Gastroesophageal sphincter (tissue), 4 donors: ENCODE measurements around the gene KREMEN1. TPM values are rescaled to one million over a fixed set of nuclear protein-coding genes. Genes with fewer than 3 reads are reported as not detected.

Experiments used
- ATAC-seq: fragments of 150-250 bp; one replicate; pipeline ENCODE4 v1.9.1; 2016; ENCODE audit warnings: mild to moderate bottlenecking, moderate library complexity
- H3K27ac ChIP-seq, 4 donors: fragments of 200-600 bp; sonication (generic) in 3 of 4; 1 replicate in 3 of 4; 2 replicates in 1 of 4; pipeline ENCODE4 v1.5.1; 2016 to 2019
- H3K27me3 ChIP-seq: fragments of 200-600 bp; sonication (generic); one replicate; pipeline ENCODE4 v1.5.1; 2019
- H3K36me3 ChIP-seq, 2 donors: fragments of 200-600 bp; sonication (generic); one replicate each; pipeline ENCODE4 v1.5.1; 2019; ENCODE audit warnings: control low read depth in 1 of 2
- H3K4me1 ChIP-seq, 3 donors: fragments of 200-600 bp; sonication (generic); 1 replicate in 2 of 3; 2 replicates in 1 of 3; pipeline ENCODE4 v1.5.1; 2016 to 2019; ENCODE audit warnings: control low read depth in 2 of 3
- H3K4me3 ChIP-seq, 2 donors: fragments of 200-600 bp; sonication (generic); one replicate each; pipeline ENCODE4 v1.5.1; 2019; ENCODE audit warnings: mild to moderate bottlenecking in 1 of 2, moderate library complexity in 1 of 2
- H3K9me3 ChIP-seq, 3 donors: fragments of 200-600 bp; sonication (generic); one replicate each; pipeline ENCODE4 v1.5.1; 2017 to 2019; ENCODE audit warnings: control low read depth in 2 of 3
- CTCF ChIP-seq, 4 experiments: fragments of 200-600 bp in 2 of 4; fragments of 450-650 bp in 2 of 4; sonication (generic) in 1 of 4; IDR thresholded peaks; one replicate each; pipeline ENCODE4 v1.5.1; 2017 to 2019; ENCODE audit warnings: antibody characterized with exemption in 4 of 4, mild to moderate bottlenecking in 2 of 4, moderate library complexity in 2 of 4
- EP300 ChIP-seq: sonication (generic); formaldehyde crosslinking; IDR thresholded peaks from one replicate; pipeline ENCODE4 v1.6.1; 2017; ENCODE audit warnings: antibody characterized with exemption, mild to moderate bottlenecking
- POLR2A ChIP-seq, 2 donors: fragments of 450-650 bp; IDR thresholded peaks; one replicate each; pipeline ENCODE4 v1.6.1; 2017; ENCODE audit warnings: antibody characterized with exemption in 2 of 2, mild to moderate bottlenecking in 2 of 2, moderate library complexity in 1 of 2
- POLR2AphosphoS5 ChIP-seq: sonication (generic); formaldehyde crosslinking; IDR thresholded peaks from one replicate; pipeline ENCODE4 v1.6.1; 2017; ENCODE audit warnings: antibody characterized with exemption
- WGBS, 2 donors: methylation state at CpG; one replicate each; pipeline ENCODE4 v1.1.5; 2018; ENCODE audit warnings: low coverage in 1 of 2; 5-methylcytosine and 5-hydroxymethylcytosine counted together
- total RNA-seq, 4 donors: library from RNA; depleted of rRNA; stranded (reverse); fragments of >200 nt; gene quantifications; one replicate each; pipeline ENCODE4 v1.1.0, GENCODE V29; 2016

Gene KREMEN1
- total RNA-seq, 4 donors from 2014 or later: 7.5 to 17.4 (median 10.8) TPM

- Histone ChIP-seq H3K4me3 (no peak overlapping the region), H3K27ac (no peak overlapping the region), H3K27me3 (no peaks in the 10 kb centered on the region), H3K9me3 (no peaks in the 10 kb centered on the region), H3K4me1 (peaks cover 0 to 7% (median 0%) of the 10 kb centered on the region in 3 donors), H3K36me3 (peaks cover 0 to 93% of the 10 kb centered on the region in 2 donors)
- TF ChIP-seq CTCF (IDR thresholded peaks at IDR 0.05) (no peak), EP300 (no peak), POLR2AphosphoS5 (no peak), POLR2A (IDR thresholded peaks at IDR 0.05) (no peak)
- ATAC-seq: no peak
- 83 to 97% methylated on average over 3 to 6 of the region's 13 CpGs for WGBS, 2 donors
Measured at GRCh38 chr22:29138556-29139305, 65.9 kb downstream of the KREMEN1 start.

GRCh38 chr22:29139965-29140782 lies 67.3 kb downstream of the KREMEN1 start:
- no peaks in the 10 kb centered on the region for H3K9me3 ChIP-seq
- peak; percentile 80 for ATAC-seq
- TF ChIP-seq CTCF (IDR thresholded peaks at IDR 0.05) (no peak), EP300 (no peak), POLR2A (IDR thresholded peaks at IDR 0.05) (no peak), POLR2AphosphoS5 (no peak)
- peak overlapping the region in 1 of 4 donors; percentile 51 for H3K27ac ChIP-seq
- peaks cover 0 to 7% (median 0%) of the 10 kb centered on the region in 3 donors for H3K4me1 ChIP-seq
- H3K36me3 ChIP-seq: peaks cover 0 to 95% of the 10 kb centered on the region in 2 donors
- H3K4me3 ChIP-seq: no peak overlapping the region
- WGBS, 2 donors: 51 to 92% methylated on average over 5 to 7 of the region's 8 CpGs
- no peaks in the 10 kb centered on the region for H3K27me3 ChIP-seq

- H3K4me3 ChIP-seq: no peak overlapping the region
- no peaks in the 10 kb centered on the region for H3K27me3 ChIP-seq
- H3K27ac ChIP-seq: no peak overlapping the region
- no peak for ATAC-seq
- 75 to 78% methylated on average over 9 to 10 of the region's 10 CpGs for WGBS, 2 donors
- peaks cover 0 to 7% (median 0%) of the 10 kb centered on the region in 3 donors for H3K4me1 ChIP-seq
- H3K36me3 ChIP-seq: peaks cover 0 to 97% of the 10 kb centered on the region in 2 donors
- no peaks in the 10 kb centered on the region for H3K9me3 ChIP-seq
- TF ChIP-seq CTCF (IDR thresholded peaks at IDR 0.05) (no peak), POLR2A (IDR thresholded peaks at IDR 0.05) (no peak), EP300 (no peak), POLR2AphosphoS5 (no peak)
Measured at GRCh38 chr22:29141078-29141688, 68.3 kb downstream of the KREMEN1 start.

- no peaks in the 10 kb centered on the region for H3K27me3 ChIP-seq
- no peak for ATAC-seq
- no peak overlapping the region for H3K27ac ChIP-seq
- peaks cover 0 to 95% of the 10 kb centered on the region in 2 donors for H3K36me3 ChIP-seq
- no peaks in the 10 kb centered on the region for H3K9me3 ChIP-seq
- 60 to 84% methylated on average over 1 to 2 of the region's 5 CpGs for WGBS, 2 donors
- no peak overlapping the region for H3K4me3 ChIP-seq
- TF ChIP-seq POLR2A (IDR thresholded peaks at IDR 0.05): no peak
- no peak for TF ChIP-seq POLR2AphosphoS5
- no peak for TF ChIP-seq CTCF (IDR thresholded peaks at IDR 0.05)
- TF ChIP-seq EP300: no peak
- H3K4me1 ChIP-seq: peaks cover 0 to 7% (median 0%) of the 10 kb centered on the region in 3 donors
Measured at GRCh38 chr22:29142116-29142515, 69.3 kb downstream of the KREMEN1 start.
